HL-60 (cell line): ENCODE measurements around the gene MOB3A.
"Not testable (repeated sequence)": the region's sequence is repeated elsewhere in the genome, so short reads cannot be mapped to it uniquely, and the experiment has no call there.

ENCODE experiments used
- DNase-seq, 2 experiments: peaks; one replicate each; pipeline ENCODE4 v3.0.0-alpha.2; 2010 to 2020; ENCODE audit warnings: low read depth in 1 of 2, low spot score in 1 of 2
- H3K27ac ChIP-seq: fragments of 250-450 bp; sonication (Bioruptor Pico); replicated peaks from 2 replicates; pipeline ENCODE4 v1.5.1; 2020; ENCODE audit warnings: mild to moderate bottlenecking, moderate library complexity
- H3K27me3 ChIP-seq: fragments of 250-450 bp; sonication (Bioruptor Pico); 2 replicates; pipeline ENCODE4 v1.5.1; 2021; ENCODE audit warnings: mild to moderate bottlenecking, moderate library complexity; ENCODE audit not compliant: insufficient read depth, poor library complexity, severe bottlenecking
- H3K4me3 ChIP-seq: replicated peaks from 2 replicates; pipeline ENCODE4 v1.5.1; 2011; ENCODE audit warnings: mild to moderate bottlenecking, control low read depth, low read length; ENCODE audit not compliant: insufficient read depth
- CTCF ChIP-seq: IDR thresholded peaks from one replicate; pipeline ENCODE4 v1.5.1; 2011; ENCODE audit warnings: low read length, control low read depth, inconsistent platforms; ENCODE audit not compliant: insufficient read depth
- GABPA ChIP-seq: IDR thresholded peaks from 2 replicates; pipeline ENCODE4 v1.6.1; 2012; ENCODE audit warnings: low read depth
- POLR2AphosphoS5 ChIP-seq: IDR thresholded peaks from 2 replicates; pipeline ENCODE4 v1.6.1; 2012; ENCODE audit warnings: low read depth
- REST ChIP-seq: IDR thresholded peaks from 2 replicates; pipeline ENCODE4 v1.6.1; 2012; ENCODE audit warnings: low read depth; ENCODE audit not compliant: insufficient replicate concordance
- SPI1 ChIP-seq: IDR thresholded peaks from 2 replicates; pipeline ENCODE4 v1.6.1; 2012; ENCODE audit warnings: low read depth, mild to moderate bottlenecking, borderline replicate concordance

MOB3A gene

GRCh38 chr19:2132731-2133490 is 36.8 kb upstream of the MOB3A start:
- H3K27me3 ChIP-seq = no peaks in the 10 kb centered on the region
- no peak for DNase-seq
- H3K27ac ChIP-seq = no peak overlapping the region
- no peak overlapping the region for H3K4me3 ChIP-seq
- TF ChIP-seq POLR2AphosphoS5 (no peak), CTCF (no peak), SPI1 (no peak), GABPA (no peak)

DNA sequence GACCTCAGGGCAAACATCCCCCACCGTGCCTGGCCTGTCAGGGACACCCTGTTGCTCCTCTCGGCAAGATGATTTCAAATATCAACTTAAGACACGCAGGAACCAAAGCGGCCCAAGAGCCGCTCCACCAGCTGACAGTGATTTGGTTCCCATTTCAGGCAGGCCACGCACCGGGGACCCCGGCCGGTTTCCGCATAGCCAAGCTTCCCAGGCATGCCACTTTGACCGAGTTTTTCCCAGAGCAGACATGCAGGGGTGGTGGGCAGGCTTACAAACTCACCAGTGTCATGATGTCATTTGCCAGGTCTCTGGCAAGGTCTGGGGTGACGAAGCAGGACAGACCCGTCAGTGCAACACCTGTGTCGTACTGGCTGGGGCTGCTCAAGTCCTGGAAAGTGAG is 36.1 kb upstream of the MOB3A start:
- no peaks in the 10 kb centered on the region for H3K27me3 ChIP-seq
- DNase-seq = no peak
- TF ChIP-seq POLR2AphosphoS5 (no peak), REST (no peak), CTCF (no peak), SPI1 (no peak), GABPA (no peak)
- no peak overlapping the region for H3K27ac ChIP-seq
- H3K4me3 ChIP-seq = no peak overlapping the region

- not testable (repeated sequence) for H3K27me3 ChIP-seq, DNase-seq, H3K4me3 ChIP-seq, H3K27ac ChIP-seq
Observed at GRCh38 chr19:2131012-2131975, 35.2 kb upstream of the MOB3A start.

DNA sequence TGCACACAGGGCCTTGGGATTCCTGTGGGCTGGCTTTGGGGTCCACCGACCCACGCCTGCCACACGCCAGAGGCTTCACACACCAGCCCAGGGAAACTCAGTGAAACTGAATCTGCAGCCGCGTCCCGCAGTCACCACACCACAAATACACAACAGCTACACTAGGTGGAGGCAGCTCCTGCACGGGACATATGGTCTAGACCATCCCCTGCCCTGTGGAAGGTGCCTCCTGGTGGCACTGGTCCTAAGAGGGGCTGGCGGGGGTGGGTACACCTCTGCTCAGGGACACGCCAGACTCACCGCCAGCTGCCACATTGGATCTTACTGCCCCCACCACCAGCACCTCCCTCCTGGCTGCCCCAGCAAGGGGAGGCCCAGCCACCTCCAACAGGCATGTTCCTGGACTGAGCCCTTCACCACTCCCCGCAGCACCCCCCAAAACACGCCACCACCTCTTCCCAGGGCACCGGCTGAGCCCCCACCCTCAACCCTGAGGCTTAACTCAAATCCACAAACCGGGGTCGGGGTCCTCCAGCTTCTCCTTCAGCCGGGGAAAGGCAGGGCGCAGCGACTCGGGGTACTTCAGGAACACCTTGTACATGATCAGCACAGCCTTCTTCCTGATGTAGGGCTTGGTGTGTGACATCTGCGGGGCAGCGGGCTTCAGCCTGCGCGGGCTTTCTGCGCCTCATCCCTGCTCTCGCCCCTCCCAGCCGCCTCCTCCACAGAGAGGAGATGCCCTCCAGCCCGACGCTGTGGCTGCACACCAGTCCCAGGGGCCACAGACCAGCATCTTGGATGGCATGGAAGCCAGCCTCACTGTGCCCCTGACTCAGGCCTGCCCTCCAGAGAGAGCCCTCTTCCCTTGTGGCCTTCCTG is 34.0 kb upstream of the MOB3A start:
- H3K4me3 ChIP-seq = no peak overlapping the region
- TF ChIP-seq SPI1 = no peak
- TF ChIP-seq GABPA = no peak
- TF ChIP-seq POLR2AphosphoS5 = no peak
- TF ChIP-seq REST = no peak
- no peak for TF ChIP-seq CTCF
- no peak for DNase-seq
- H3K27me3 ChIP-seq = no peaks in the 10 kb centered on the region
- no peak overlapping the region for H3K27ac ChIP-seq
